AG20443 (cell line): Measurements from ENCODE around the gene OTOG.

Experiments used
- DNase-seq: peaks from one replicate; pipeline ENCODE4 v3.0.0; 2012; ENCODE audit warnings: low spot score, mixed read lengths

The OTOG gene

DNA sequence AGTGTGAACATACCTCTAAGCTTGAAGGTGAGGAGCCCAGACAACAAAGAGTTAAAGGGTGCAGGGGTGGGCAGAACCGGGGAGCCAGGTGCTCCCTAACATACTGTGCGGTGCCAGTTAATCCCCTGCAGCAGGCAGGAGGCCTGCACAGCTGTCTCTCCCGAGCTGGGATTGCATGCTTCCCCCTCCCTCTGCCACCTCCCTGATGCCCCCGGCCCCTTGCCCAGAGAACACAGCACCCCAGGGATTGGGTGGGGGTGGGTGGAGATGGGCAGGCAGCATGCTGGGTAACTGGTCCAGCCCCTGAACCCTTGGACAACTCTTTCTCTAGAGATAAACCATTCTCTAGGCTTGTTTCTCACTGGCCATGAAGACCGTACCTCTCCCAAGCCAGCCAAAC is 104.6 kb downstream of the OTOG start:
- DNase-seq: no peak

DNA sequence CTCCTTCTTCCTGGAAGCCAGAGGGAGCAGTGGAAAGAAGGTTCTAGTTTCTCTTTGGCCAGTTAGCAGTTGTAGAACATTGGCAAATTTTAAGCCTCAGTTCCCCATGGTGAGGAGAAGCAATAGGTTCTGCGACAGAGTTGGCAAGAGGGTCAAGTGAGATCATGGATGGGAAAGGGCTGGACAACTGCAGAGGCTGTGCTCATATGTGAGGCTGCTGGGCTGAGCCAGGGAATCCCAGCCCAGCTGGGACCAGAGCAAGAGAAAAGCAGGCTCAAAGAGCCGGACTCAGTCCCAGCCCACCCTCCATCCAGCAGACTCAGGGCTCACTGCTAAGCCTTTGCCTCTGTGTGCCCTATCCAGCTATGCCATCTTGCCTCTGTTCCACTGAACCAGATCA is 105.5 kb downstream of the OTOG start:
- no peak for DNase-seq

- DNase-seq: no peak
Observed at GRCh38 chr11:17653611-17654010, 106.6 kb downstream of the OTOG start.

DNA sequence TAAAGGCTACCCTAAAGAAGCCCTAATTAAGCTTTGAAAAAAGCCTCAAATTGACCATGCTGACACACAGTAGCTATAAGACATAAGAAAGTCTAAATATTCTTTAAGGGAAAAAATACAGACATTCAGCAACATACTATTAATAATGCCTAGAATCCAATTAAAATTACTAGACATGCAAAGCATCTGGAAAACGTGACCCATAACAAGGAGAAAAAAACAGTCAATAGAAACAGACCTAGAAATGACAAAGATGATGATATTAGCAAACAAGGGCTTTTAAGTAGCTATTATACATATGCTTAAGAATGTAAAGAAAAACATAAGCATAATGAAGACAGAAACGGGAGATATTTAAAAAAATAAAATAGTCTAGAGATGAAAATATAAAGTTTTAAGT is 108.6 kb downstream of the OTOG start:
- no peak for DNase-seq

DNA sequence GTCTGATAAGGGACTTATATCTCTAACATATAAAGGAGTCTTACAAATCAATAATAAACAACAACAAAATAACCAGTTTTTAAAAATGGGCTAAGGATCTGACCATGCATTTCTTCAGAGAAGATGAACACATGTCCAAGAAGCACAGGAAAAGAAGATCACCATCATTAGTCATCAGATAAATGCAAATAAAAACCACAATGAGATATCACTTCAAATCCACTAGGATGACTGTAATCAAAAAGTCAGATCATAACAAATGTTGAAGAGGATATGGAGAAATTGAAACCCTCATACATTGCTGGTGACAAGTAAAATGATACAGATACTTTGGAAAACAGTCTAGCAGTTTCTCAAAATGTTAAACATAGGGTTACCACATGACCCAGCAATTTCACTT is 111.2 kb downstream of the OTOG start:
- DNase-seq: no peak

- no peak for DNase-seq
Observed at GRCh38 chr11:17668166-17668565, 121.1 kb downstream of the OTOG start.

- DNase-seq: no peak
Observed at GRCh38 chr11:17672469-17672868, 125.4 kb downstream of the OTOG start.

DNA sequence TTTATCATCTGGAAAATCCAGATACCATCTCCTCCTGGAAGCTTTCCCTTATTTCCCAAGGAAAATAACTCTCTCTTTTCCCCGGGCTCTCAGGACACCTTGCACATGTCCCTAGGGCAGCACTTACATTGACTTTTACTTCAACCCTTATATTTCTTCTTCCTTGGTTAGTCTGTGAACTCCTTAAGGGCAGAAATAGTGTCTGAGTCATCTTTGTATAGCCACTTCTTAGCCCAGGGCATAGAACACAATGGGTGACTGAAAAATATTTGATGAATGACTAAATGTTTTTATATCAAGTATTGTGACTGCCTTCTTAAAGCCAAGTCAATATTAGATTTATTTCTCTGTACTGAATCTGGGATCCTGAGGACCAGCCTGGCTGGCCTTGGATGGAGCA is 126.9 kb downstream of the OTOG start:
- DNase-seq: no peak

- no peak for DNase-seq
Observed at GRCh38 chr11:17682848-17683247, 135.8 kb downstream of the OTOG start.

DNA sequence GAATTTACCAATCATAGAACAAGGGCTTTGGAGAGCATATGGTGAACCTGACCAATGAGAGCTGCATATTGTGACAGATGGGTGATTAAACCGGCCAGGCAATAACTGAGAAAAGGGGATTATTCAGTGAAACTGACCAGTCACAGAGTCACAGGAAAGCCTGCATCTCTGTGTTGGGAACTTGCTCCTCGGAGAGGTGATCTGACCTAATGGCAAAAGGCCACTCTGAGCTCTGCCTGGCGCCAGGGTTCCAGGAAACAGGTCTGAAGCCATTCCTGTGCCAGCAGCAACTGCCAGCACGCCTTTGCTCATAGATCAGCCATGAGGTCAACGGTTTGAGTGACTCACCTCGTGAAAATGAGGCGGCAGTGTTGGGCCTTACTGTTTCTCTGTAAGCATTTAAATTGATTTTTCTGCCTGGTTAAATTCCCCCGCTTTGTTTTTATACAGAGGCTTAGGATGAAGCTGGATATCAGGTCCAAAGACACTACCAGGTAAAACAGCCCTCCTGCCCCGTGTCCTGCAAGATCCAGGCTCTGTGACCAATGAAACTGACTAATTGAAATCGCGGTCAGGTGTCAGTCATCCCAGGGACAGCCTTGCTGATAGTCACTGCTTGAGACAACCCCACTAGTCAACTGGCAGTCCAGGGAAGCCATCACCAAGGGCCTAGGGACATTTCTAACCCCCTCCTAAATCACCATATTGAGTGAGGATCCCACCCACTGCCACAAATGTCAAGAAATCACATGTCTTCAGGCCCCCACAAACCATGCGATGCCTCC is 136.5 kb downstream of the OTOG start:
- peak; percentile 53 for DNase-seq

DNA sequence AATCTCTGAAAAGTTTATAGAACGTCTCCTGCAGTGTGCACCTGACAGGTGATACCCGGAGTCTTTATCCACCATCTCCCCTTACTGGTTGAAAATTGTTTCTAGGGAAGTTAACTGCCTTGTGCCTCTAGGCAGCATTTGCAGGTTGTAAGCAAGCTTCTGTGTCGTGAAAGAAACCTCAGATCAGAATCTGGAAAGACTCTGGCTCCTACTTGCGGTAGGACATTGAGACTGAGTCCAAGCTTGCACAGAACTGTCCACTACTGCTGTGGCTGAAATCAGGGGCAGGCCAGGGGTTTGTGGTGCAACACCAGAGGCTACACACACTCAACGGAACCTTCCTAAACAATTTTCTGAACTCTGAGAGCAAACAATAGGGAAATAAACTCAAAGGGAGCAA is 137.5 kb downstream of the OTOG start:
- no peak for DNase-seq

GRCh38 chr11:17686231-17686980 is 139.3 kb downstream of the OTOG start:
- no peak for DNase-seq

GRCh38 chr11:17687946-17688670 is 141.0 kb downstream of the OTOG start:
- no peak for DNase-seq

- DNase-seq: no peak
Observed at GRCh38 chr11:17691550-17691949, 144.5 kb downstream of the OTOG start.

DNA sequence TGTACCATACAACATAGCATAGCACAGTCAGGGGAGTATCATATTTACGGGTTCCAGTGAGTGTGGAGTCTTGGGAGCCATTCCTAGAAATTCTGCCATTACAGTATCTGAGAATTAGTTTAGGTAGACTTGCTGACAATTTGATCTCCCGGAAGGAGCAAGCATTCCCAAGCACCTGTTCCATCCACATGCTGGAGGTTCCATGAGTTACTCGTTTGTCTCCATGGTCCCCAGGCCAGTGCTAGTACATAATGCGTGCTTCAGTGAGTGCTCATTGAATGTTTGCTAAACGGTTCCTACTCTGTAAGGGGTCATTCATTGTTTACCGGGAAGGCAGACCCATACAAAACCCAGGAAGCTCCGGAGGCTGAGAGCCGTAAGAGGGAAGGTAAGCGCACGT is 144.9 kb downstream of the OTOG start:
- DNase-seq: no peak

- DNase-seq: no peak
Observed at GRCh38 chr11:17692931-17693330, 145.9 kb downstream of the OTOG start.

- DNase-seq: no peak
Observed at GRCh38 chr11:17693531-17693930, 146.5 kb downstream of the OTOG start.

DNA sequence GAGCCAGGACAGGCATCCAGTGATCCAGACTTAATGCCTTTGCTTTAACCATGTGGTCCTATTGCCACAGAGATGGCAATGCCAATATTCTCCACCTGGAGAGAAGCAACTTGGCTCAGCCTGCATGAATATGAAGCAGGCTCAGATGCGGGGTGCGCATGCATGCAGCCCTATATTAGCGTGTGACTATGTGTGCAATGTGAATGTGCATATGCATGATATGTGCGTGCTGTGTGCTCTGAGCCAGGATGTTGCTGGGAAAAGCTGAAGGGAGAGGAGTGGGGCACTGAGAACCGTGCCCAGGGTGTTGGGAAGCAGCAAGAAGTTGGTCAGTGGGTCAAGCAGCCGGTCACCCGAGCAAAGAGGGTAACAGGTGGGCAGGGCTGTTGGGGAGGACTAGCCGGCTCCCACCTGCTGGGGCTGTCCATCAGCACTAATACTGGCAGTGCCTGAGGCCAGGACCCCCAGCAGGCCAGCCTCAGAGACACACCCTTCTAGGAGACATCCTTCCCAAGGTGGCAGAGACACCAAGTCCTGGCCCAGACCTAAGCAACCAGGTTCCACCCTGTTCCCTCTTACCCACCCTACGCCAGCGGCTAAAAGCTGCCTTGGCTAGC is 147.5 kb downstream of the OTOG start:
- DNase-seq: no peak

DNA sequence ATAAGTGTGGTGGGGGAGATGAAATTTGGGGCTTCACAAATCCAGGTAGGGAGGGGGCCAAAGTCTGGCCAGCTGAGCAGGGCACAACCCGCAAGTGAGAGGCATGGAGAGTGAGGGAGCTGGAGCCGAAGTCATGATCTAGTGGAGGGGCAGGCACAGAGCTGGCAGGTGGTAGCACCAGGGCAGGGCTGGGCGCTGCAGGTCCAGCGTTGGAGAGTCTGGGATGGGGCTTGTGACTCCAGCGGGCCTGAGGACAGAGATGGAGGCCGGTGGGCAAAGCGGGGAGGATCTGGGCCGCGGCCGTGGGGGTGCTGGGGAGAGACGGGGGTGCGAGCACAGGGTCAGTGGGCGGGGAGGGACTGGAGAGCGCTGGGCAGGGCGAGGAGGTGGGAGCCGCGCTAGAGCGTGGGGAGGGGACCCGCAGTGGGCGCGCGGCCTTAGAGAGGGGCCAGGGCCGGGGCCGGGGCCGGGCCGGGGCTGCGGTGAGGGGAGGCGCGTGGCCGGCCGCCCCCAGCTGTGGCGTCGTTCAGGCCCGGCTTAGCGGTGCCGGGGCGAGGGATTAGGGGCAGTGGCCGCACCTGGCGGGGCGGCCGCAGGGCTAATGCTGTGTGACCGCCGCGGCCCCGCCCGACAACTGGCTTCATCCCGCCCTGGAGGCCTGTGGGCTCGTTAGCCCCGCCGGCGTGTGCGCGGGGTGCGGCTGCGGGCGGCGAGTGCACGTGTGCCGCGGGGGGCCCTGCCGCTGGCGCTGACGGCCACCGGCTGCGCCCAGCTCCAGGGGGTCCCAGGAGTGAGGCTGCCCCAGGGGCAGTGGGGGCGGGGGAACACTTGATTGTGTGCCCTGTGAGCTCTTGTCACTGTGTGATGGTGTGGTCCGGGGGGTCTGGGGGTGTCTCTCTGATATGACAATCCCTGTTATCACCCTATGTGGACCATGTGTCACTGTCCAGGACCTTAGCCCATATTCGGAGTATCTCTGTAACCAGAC is 148.7 kb downstream of the OTOG start:
- DNase-seq: peak; percentile 27

DNA sequence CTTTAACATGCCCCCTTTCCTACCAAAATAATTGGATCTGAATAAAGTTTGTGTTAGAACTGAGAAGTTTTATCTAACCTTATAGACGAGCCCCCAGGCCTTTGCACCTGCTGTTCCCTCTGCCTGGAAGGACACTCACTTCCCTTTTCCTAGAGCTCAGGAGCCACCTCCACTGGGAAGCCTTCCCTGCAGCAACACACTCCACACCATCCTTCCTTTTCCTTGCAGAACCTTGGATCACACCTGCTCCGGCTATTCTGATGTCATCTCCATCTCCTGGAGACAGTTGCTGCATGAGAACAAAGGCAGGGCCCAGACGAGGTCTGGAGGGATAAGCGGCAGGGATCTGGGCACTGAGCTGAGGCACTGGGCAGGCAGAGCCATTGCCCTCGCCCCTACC is 149.7 kb downstream of the OTOG start:
- no peak for DNase-seq
